ENCODE data around the gene DCLK1. TPM values are rescaled to one million over a fixed set of nuclear protein-coding genes. Genes with fewer than 3 reads are reported as not detected.

DCLK1 gene
- total RNA-seq, 1 donor from 2014 or later, result not detected

DNA sequence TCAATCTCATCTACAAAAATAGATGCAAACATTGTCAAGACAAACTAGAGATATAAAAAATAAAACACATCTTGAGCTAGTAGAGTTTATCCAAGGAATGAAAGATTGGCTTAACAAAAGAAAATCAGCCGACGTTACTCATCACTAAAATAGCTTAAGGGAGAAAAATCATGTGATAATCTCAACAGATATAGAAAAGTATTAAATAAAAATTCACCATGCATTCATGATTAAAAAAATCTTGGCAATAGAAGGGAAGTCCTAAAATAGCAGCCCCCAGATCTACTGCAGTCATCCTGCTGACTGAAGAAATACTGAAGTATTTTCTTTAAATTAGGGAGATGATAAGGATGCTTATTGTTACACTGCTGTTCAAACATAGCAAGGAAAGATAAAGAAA, 12.6 kb upstream of the DCLK1 start:
- peaks cover 2% of the 10 kb centered on the region for H3K9me3 Mint-ChIP-seq

DNA sequence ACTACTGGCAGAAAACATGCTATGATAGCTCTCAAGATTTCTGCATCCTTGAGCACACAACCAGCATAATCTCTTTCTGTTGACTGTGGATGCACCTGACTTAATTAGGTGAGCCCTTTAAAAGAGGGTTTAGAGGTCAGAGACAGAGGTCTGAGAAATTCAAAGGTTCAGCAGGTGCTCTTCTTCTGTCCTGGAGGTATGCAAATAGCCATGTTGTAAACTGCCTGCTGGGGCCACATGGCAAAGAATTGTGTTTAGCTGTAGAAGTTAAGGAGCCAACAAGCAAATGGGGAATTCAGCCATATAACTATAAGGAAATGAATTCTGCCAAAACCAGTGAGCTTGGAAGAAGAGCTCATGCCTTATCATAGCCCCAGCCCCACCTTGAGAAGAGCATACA, 11.6 kb upstream of the DCLK1 start:
- POLR2A ChIA-PET, result no interaction called here
- Mint-ChIP-seq H3K27ac (no peak overlapping the region), H3K36me3 (ENCODE audit: low read depth) (no peaks in the 10 kb centered on the region), H3K27me3 (no peaks in the 10 kb centered on the region), H3K4me3 (no peak overlapping the region), H3K9me3 (peaks cover 4% of the 10 kb centered on the region), H3K4me1 (no peaks in the 10 kb centered on the region)
- DNase-seq (no peak), ATAC-seq (ENCODE audit: low read depth) (no peak)
- intact Hi-C loops (cut with micrococcal nuclease), result no loop called here
- CTCF ChIA-PET, result no interaction called here
- TF ChIP-seq CTCF (IDR thresholded peaks at IDR 0.05), result no peak

More for the DNA sequence above, 12.6 kb upstream of the DCLK1 start:
- Mint-ChIP-seq H3K36me3 (ENCODE audit: low read depth) (no peaks in the 10 kb centered on the region), H3K27ac (no peak overlapping the region), H3K4me1 (no peaks in the 10 kb centered on the region), H3K4me3 (no peak overlapping the region), H3K27me3 (no peaks in the 10 kb centered on the region)
- ATAC-seq (ENCODE audit: low read depth) (no peak), DNase-seq (no peak)
- CTCF ChIA-PET, result no interaction called here
- intact Hi-C loops (cut with micrococcal nuclease), result no loop called here
- POLR2A ChIA-PET, result no interaction called here
- no peak for TF ChIP-seq CTCF (IDR thresholded peaks at IDR 0.05)

DNA sequence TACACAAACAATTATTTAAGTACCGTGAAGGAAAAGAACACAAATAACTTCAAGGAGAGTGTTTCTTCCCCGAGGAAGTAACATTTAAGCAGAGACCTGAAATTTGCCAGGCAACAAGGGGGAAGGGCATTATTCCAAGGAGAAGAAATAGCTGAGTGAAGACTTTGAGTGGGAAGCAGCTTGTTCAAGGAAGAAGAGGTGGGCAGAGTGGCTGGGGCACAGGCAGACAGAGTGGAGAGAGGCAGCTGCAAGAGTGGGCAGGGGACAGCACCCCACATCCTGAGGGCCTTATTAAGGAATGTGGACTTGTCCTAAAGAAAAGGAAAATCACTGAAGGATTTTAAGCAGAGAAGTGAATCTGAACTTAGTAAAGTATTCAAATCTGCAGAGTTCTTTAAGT, 4.7 kb upstream of the DCLK1 start:
- Mint-ChIP-seq H3K27ac (no peak overlapping the region), H3K36me3 (ENCODE audit: low read depth) (no peaks in the 10 kb centered on the region), H3K4me3 (no peak overlapping the region), H3K27me3 (peaks cover 8% of the 10 kb centered on the region), H3K4me1 (no peaks in the 10 kb centered on the region), H3K9me3 (peaks cover 4% of the 10 kb centered on the region)
- DNase-seq, result no peak
- TF ChIP-seq CTCF (IDR thresholded peaks at IDR 0.05), result no peak
- intact Hi-C loops (cut with micrococcal nuclease), result no loop called here
- CTCF ChIA-PET, result no interaction called here
- no peak for ATAC-seq (ENCODE audit: low read depth)
- POLR2A ChIA-PET, result no interaction called here

DNA sequence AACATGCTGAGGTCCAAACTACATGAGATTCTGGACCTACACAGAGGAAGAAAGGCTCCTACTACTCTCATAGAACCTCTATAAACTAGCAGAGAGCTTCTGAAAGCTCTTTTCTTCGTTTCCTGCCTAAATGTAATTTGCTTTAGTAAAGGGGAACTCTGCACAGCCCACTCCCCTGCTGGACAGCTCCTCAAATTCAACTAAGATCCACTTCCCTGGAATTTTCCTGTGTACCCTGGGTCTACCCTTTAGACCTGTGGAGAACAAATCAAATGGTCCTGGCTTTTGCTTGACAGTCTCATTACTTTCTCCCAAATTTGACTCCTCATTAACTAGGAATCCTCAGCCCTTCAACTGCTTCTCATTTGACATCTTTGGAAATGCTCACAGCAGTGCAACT, 3.5 kb upstream of the DCLK1 start:
- ChIA-PET CTCF (no interaction called here), POLR2A (no interaction called here)

GRCh38 chr13:36133950-36134626, 2.9 kb upstream of the DCLK1 start:
- POLR2A ChIA-PET, result no interaction called here

More for the DNA sequence above, 3.5 kb upstream of the DCLK1 start:
- Mint-ChIP-seq H3K36me3 (ENCODE audit: low read depth) (no peaks in the 10 kb centered on the region), H3K27me3 (peaks cover 15% of the 10 kb centered on the region), H3K4me1 (no peaks in the 10 kb centered on the region), H3K27ac (no peak overlapping the region), H3K4me3 (no peak overlapping the region), H3K9me3 (peaks cover 4% of the 10 kb centered on the region)
- DNase-seq (no peak), ATAC-seq (ENCODE audit: low read depth) (no peak)
- intact Hi-C loops (cut with micrococcal nuclease), result no loop called here
- TF ChIP-seq CTCF (IDR thresholded peaks at IDR 0.05), result no peak

More at GRCh38 chr13:36133950-36134626, 2.9 kb upstream of the DCLK1 start:
- intact Hi-C loops (cut with micrococcal nuclease), result no loop called here
- H3K9me3 Mint-ChIP-seq, result peaks cover 4% of the 10 kb centered on the region
- no peak for TF ChIP-seq CTCF (IDR thresholded peaks at IDR 0.05)
- H3K4me3 Mint-ChIP-seq, result no peak overlapping the region
- H3K27me3 Mint-ChIP-seq, result peaks cover 19% of the 10 kb centered on the region
- CTCF ChIA-PET, result no interaction called here
- DNase-seq (no peak), ATAC-seq (ENCODE audit: low read depth) (no peak)
- no peak overlapping the region for H3K27ac Mint-ChIP-seq
- H3K4me1 Mint-ChIP-seq, result no peaks in the 10 kb centered on the region
- no peaks in the 10 kb centered on the region for H3K36me3 Mint-ChIP-seq (ENCODE audit: low read depth)

Measured in activated B cell treated with CpG ODN at 0.5 μM for 24 hours (primary cell).